GM21423 (cell line): Measurements from ENCODE around the gene IQSEC1.
"Not testable (repeated sequence)": the region's sequence is repeated elsewhere in the genome, so short reads cannot be mapped to it uniquely, and the experiment has no call there.

Experiments
- ATAC-seq: cut with Tn5 transposase; IDR thresholded peaks from one replicate; pipeline ENCODE4 v1.9.1; 2021; ENCODE audit warnings: mild to moderate bottlenecking, moderate library complexity; ENCODE audit not compliant: unreplicated experiment

IQSEC1 gene

DNA sequence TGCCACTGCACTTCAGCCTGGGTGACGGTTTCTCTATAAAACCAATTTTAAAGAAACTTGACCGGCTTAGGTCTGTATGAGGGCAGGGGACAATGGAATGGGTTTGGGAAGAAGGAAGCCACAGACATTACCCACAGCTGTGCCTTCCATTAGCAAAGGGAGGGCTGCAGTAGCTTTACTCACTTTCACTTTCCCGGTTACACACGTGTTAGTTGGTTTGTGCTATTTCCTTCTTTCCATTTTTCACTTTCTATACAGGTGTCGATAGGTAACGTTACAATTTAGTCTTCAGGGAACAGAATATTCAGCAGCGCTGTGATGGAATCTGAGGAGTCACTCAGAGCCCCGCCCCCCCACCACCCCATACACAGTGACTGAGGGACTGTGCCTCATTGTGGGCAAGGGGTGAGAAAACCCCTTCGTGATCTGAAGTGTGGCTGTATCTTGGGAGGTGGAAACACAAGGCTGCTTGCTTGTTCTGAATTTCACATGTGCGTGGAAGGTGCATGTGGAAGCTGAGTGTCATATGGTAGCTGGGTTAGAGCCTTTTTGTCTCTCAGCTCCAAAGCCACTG lies 187.0 kb downstream of the IQSEC1 start:
- ATAC-seq, result peak; percentile 62

DNA sequence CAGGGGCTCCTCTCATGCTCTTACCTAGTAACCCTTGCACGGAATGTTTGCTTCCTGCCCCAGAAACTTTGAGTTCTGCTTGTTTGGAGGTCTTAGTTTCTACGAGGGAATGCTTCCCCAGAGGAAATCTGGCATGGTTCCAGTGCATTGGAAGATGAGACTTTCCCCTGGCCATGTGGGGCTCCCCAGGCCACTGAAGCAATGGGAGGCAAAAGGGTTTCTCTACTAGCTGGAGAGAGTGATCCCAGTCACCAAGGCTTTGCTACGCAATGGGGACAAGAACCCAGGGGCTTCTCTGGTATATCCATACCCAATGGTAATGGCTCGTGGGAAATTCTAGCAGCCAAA lies 187.7 kb downstream of the IQSEC1 start:
- ATAC-seq, result no peak

DNA sequence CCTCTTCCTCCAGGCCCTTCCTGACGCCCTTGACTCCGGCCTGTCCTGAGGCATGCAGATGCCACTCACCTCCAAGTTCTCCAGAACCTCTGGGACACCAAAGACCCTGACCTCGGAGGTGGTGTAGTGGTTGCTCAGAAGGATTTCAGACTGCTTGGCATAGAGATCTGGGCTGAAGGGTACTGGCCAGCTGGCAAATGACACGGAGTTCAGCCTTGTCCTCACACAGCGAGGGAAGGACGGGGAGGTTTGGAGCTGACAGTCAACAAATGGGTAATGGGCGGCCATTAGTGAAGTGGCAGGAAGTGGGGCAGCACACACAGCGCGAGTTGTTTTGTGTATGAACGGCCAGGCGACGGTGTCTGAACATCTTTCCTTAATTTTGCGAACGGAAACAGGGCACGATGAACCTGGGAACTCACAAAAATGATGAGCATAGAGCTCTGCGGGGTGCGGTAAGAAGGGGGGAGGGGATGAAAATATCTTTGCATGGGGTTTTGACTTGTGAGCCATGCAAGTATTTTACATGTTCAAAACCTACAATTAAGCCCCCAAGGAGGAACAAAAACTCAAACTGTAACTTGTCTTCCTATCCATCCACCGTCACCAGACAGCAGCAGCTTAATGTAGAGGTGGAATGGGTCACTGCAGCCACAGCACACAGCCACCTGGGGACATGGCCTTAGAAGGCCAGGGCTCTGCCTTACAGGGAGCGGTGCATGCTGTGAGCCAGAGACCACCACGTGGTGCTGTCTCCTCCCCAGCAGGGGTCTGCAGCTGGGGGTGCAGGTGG lies 188.2 kb downstream of the IQSEC1 start:
- ATAC-seq, result no peak

DNA sequence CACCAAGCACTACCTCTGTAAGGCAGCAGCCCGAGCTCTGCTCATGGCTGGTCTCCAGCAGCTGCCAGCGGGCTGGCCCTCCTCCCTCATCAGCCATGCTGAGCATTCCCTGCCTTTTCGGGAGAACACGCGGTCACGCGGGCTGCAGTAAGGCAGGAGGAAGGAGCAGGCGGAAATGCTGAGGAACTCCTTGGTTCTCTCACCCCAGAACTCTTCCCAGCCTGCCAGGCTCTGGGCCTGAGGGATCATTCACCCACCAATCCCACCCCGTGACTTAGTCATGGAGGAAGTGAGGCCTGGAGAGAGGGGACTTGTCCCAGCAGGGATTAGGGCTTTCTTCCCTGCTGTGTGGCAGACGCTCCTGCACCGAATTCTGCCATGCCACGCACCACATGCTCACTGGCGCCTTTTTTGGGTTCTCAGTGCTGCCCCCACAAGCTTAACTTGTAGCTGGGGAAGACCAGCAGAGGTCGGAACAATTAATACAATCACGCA lies 189.0 kb downstream of the IQSEC1 start:
- no peak for ATAC-seq

DNA sequence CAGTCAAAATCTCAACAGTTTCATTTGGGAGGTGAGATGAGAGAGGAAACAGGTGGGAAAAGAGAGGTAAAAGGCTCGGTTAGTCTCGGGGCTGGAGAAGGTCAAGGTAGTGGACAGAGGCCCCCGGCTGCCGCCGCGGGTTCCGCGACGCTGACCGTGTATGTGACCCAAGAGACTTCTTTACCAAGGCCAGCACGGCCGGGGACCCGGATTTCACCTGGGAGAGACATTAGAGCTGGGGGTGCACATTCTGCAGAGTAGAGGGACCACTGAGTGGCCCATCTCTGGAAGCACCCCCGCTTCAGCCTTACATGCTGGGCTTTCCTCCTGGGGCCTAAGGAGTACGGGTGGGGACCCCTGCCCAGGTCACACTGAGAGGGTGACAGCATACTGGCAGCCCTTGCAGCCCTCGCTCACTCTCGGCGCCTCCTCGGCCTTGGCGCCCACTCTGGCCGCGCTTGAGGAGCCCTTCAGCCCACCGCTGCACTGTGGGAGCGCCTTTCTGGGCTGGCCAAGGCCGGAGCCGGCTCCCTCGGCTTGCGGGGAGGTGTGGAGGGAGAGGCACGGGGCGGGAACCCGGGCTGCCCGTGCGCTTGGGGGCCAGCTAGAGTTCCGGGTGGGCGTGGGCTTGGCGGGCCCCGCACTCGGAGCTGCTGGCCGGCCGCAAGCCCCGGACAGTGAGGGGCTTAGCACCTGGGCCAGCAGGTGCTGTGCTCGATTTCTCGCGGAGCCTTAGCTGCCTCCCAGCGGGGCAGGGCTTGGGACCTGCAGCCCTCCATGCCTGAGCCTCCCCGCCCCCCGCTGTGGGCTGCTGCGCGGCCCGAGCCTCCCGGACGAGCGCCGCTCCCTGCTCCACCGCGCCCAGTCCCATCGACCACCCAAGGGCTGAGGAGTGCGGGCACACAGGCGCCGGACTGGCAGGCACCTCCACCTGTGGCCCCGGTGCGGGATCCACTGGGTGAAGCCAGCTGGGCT lies 190.6 kb downstream of the IQSEC1 start:
- no peak for ATAC-seq

GRCh38 chr3:12881858-12882257 lies 191.4 kb downstream of the IQSEC1 start:
- not testable (repeated sequence) for ATAC-seq

DNA sequence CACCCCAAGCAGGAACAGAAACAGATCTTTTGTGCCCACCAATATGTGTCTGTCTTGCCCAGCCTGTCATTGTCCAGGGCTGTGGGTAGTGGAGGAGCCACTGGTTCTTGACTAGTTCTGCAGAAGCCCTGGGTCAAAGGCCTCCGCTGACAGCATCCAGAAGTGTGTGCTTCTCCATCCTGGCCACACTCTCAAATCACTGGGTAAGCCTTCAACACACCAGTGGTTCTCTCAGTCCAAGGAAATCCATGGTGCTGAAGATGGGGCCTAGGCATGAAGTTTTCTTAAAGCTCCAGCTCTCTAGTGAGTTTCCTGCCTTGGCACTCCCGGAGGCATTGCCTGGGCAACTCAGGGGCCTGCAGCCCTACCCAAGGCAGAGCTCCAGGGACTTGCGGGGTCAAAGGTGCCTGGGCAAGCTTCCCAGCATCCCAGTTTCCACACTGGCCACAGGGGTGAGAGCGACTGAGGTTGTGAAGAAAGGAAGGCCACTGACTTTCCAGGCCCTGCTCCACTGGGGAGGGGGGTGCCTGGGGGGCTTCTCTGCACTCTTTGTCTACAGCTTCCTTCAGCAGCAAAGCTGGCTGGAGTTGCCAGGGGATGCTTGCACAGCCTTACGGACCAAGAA lies 193.9 kb downstream of the IQSEC1 start:
- ATAC-seq, result no peak

DNA sequence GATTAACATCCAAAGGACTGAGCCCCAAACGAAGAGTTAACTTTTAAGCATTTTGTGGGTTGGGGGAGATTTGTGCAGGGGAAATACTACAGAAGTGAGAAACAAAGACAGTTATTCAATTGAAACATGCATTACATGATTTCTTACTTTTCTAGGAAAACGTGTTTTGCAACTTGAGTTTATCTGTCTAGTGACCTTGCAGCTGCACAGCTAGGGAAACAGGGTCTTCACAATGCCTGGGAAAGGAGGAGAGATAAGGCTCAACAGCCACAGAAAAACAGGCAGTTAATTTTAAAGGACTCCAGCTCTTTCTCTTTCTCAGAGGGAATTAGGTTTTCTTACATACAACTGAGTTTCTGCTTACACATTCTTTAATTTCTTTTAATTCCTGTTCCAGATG lies 194.5 kb downstream of the IQSEC1 start:
- ATAC-seq, result not testable (repeated sequence)

GRCh38 chr3:12878141-12878574 lies 195.1 kb downstream of the IQSEC1 start:
- ATAC-seq, result no peak

GRCh38 chr3:12877040-12877439 lies 196.2 kb downstream of the IQSEC1 start:
- no peak for ATAC-seq

GRCh38 chr3:12875857-12876836 lies 197.1 kb downstream of the IQSEC1 start:
- ATAC-seq, result no peak

- no peak for ATAC-seq
These were observed 201.7 kb downstream of the IQSEC1 start for GRCh38 chr3:12871404-12871983.

DNA sequence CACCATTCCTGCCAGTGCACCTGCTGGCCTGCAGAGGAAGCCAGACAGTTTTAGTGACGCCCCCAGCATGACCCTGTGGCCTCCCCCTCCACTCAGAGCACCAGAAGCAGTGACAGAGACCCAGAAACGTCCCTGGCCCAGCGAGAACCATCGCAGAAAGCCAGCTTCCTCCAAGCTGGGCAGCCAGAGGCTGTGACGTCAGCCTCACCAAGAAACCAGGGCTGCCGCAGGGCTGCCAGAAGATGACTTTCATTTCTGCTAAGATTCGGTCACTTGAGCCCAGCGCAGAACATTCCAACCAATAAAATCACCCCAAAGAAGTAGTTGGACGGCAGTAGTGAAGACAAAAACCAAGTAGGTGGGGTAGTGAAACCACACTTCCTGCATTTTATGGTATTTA lies 202.3 kb downstream of the IQSEC1 start:
- ATAC-seq, result no peak

DNA sequence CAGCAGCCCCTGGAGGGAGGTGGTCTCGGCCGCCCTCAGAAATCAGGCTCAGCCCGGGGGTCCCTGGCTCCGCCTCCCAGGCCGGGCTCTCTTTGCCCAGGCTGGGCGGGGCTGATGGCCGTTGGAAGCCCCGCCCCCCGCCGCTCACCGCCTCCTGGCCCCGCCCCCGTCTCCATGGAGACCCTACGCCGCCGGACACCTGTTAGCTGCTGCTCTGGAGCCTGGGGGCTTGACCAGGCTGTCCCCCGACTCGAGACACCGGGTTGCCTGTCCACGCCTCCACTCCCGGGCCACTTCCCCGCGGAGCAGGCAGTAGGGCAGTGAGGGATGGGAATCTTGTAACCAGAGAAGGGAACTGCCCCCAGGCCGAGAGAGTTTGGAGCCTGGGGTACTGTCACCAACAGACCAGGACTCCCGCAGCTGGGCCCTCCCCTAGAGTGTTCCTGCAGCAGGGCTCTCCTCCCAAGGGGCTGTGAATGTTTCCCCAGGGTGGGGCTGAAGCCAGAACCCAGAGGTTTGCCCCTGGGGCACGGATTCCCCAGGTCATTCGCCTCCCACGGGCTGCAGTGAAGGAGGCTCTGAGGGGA lies 204.1 kb downstream of the IQSEC1 start:
- peak; percentile 56 for ATAC-seq

DNA sequence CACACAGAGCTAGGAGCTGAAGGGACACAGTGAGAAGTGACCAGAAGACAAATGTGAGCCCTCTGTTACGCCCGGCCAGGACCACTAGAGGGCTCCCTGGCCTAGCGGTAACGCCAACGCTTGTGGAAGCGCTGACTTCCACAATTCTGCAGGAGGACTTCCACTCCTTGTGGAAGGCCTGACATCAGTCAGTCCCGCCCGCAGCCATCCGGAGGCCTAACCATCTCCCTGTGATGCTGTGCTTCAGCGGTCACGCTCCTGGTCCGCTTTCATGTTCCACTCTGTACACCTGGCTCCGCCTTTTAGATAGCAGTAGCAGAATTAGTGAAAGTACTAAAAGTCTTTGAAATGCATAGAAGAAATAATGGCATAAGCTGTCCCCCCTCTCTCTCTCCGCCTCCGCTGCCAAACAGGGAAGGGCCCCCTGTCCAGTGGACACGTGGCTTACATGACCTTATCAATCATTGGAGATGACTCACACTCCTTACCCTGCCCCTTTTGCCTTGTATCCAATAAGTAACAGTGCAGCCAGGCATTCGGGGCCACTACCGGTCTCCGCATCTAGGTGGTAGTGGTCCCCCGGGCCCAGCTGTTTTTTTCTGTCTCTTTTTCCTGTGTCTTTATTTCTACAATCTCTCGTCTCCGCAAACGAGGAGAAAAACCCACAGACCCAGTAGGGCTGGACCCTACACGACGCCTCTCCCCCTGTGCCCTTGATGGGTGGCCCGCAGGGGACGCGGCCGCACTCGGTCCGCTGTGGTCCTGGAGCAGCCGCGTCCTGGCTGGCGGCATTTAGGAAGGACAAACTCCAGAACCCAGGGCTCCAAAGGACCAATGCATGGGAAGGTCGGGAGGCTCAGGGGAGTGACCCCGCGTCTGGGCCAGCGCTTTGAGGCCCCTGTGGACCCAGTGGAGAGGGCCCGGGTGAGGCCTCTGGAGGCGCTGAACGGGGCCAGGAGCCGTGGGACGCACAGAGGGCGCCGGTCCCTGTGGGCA lies 204.9 kb downstream of the IQSEC1 start:
- ATAC-seq, result peak; percentile 51

- no peak for ATAC-seq
These were observed 206.4 kb downstream of the IQSEC1 start for GRCh38 chr3:12866836-12867235.

DNA sequence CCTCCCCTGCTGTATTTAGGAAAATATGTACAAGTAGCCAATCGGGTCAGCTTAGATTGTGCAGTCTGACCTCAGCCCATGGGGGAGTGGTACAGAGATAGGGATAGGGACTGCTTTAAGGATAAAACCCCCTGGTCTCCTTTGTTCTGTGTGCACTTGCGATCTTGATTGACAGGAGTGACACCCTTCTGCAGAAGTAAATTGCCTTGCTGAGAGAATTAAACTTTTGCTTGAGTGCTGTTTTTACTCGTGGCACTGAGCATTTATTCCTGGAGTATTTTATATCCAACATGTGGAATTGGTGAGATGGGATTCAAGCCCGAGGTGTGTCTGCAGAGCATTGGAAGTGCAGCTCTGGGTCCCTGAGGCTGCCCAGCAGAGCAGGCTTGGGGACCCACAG lies 208.0 kb downstream of the IQSEC1 start:
- ATAC-seq, result no peak

DNA sequence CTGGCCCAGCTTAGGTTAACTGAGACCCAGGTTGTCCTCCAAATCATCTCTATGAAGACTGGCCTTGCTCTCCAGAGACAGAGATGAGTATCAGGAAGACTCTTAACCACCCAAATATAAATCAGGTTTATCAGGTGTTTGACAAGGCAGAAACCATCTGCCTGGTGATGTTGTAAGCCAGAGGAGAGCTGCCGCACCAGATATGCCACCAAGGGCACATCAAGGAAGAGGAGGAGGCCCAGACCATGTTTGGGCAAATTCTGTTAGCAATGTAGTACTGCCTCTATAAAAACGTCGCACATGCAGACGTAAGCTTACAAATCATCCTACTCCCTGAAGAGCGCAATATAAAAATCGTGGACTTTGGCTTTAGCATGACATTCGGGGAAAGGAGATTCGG lies 210.8 kb downstream of the IQSEC1 start:
- no peak for ATAC-seq
